ENCODE results near the gene AFF3. TPM values are rescaled to one million over a fixed set of nuclear protein-coding genes. Genes with fewer than 3 reads are reported as not detected.
A peak's percentile ranks its signal among the peaks of the same experiment; 100 is the strongest.

Gene AFF3
- total and polyA plus RNA-seq, 10 of the 15 experiments (the other 5 are each of a cell fraction or from before 2014, with no cell fraction given) = 0.26 to 5.5 (median 3.0) TPM

GRCh38 chr2:99975386-99975785, 167.0 kb downstream of the AFF3 start:
- DNase-seq (ENCODE audit: low read depth, low spot score) (no peak), ATAC-seq (no peak)

More at GRCh38 chr2:99975386-99975785, 167.0 kb downstream of the AFF3 start:
- H3K27me3 ChIP-seq (replicated peaks in 1 of 2; ENCODE audit: control insufficient read depth in 2 of 2, insufficient read depth in 2 of 2, low read length in 1 of 2) = 0 out of 4 replicates have a peak, but pooled peaks cover 0 to 1% of the 10 kb centered on the region in 2 experiments
- no peaks in the 10 kb centered on the region for H3K79me2 ChIP-seq (ENCODE audit: control insufficient read depth, insufficient read depth, low read length)
- CTCF ChIA-PET = interaction anchor here (0.6 kb wide), 1 partner anchor 27 kb away, joined by 4 read pairs; no protein-coding TSS in a partner anchor
- POLR2A ChIA-PET = no interaction called here
- H3K4me2 ChIP-seq (ENCODE audit: control insufficient read depth, insufficient read depth) = no peak overlapping the region
- RAD21 ChIA-PET (ENCODE audit: unreplicated experiment) = no interaction called here
- intact Hi-C loops (cut with micrococcal nuclease; ENCODE audit: unreplicated experiment) (no loop called here), in situ Hi-C loops (cut with MboI) (no loop called here)
- H3K36me3 ChIP-seq (ENCODE audit: control insufficient read depth in 2 of 2, insufficient read depth in 2 of 2, low read length in 1 of 2) = no peaks in the 10 kb centered on the region
- H2AFZ ChIP-seq (ENCODE audit: control insufficient read depth, low read depth, low read length) = no peak overlapping the region
- no peak overlapping the region for H3K9ac ChIP-seq (ENCODE audit: control insufficient read depth, insufficient read depth, low read length)
- H4K20me1 ChIP-seq (ENCODE audit: control insufficient read depth, insufficient read depth) = 0 out of 2 replicates have a peak, but pooled peaks cover 3% of the 10 kb centered on the region
- TF ChIP-seq BCL3 (IDR thresholded peaks at IDR 0.05; ENCODE audit: borderline replicate concordance, insufficient read depth, low read depth, low read length, poor library complexity, severe bottlenecking) (peak; percentile 55), RBBP5 (conservative IDR thresholded peaks at IDR 0.05) (no peak), JUND (IDR thresholded peaks at IDR 0.05; ENCODE audit: low read depth, low read length) (no peak), BCLAF1 (IDR thresholded peaks at IDR 0.05) (no peak), CBX3 (IDR thresholded peaks at IDR 0.05; ENCODE audit: borderline replicate concordance, low read depth) (no peak), ZNF622 (IDR thresholded peaks at IDR 0.05) (no peak)
- no TSS peak for BruUV-seq (replicated peaks)
- H3K9me3 ChIP-seq (replicated peaks; ENCODE audit: control insufficient read depth, insufficient read depth, low read length) = no peaks in the 10 kb centered on the region
- H3K27ac ChIP-seq (ENCODE audit: control insufficient read depth, insufficient read depth) = no peak overlapping the region
- no peak overlapping the region for H3K4me3 ChIP-seq
- no peak for FAIRE-seq
- no peaks in the 10 kb centered on the region for H3K4me1 ChIP-seq (ENCODE audit: control insufficient read depth, insufficient read depth, low read length)
- SMC1A ChIA-PET (ENCODE audit: uncharacterized antibody, unreplicated experiment) = interaction anchor here (2.2 kb wide), 1 partner anchor 9 kb away, joined by 5 read pairs; no protein-coding TSS in a partner anchor

All from GM12878 (cell line).